ENCODE measurements around the gene SPTBN1. TPM values are rescaled to one million over a fixed set of nuclear protein-coding genes. Genes with fewer than 3 reads are reported as not detected.

SPTBN1 gene
- total RNA-seq, 1 experiment from 2014 or later = 141 TPM

GRCh38 chr2:54606393-54606958 is 150.3 kb downstream of the SPTBN1 start:
- DNase-seq (ENCODE audit: low spot score) = no peak

- no peak for DNase-seq (ENCODE audit: low spot score)
These were observed 152.1 kb downstream of the SPTBN1 start for GRCh38 chr2:54608224-54608623.

GRCh38 chr2:54609241-54609640 is 153.1 kb downstream of the SPTBN1 start:
- no peak for DNase-seq (ENCODE audit: low spot score)

GRCh38 chr2:54609647-54610046 is 153.5 kb downstream of the SPTBN1 start:
- no peak for DNase-seq (ENCODE audit: low spot score)

- DNase-seq (ENCODE audit: low spot score) = no peak
These were observed 154.6 kb downstream of the SPTBN1 start for GRCh38 chr2:54610700-54611099.

GRCh38 chr2:54611830-54612545 is 155.9 kb downstream of the SPTBN1 start:
- DNase-seq (ENCODE audit: low spot score) = no peak

- DNase-seq (ENCODE audit: low spot score) = no peak
These were observed 157.3 kb downstream of the SPTBN1 start for GRCh38 chr2:54613386-54613785.

- DNase-seq (ENCODE audit: low spot score) = peak; percentile 39
These were observed 157.7 kb downstream of the SPTBN1 start for GRCh38 chr2:54613794-54614257.

- DNase-seq (ENCODE audit: low spot score) = no peak
These were observed 158.7 kb downstream of the SPTBN1 start for GRCh38 chr2:54614819-54615218.

- no peak for DNase-seq (ENCODE audit: low spot score)
These were observed 159.9 kb downstream of the SPTBN1 start for GRCh38 chr2:54615832-54616534.

- no peak for DNase-seq (ENCODE audit: low spot score)
These were observed 161.3 kb downstream of the SPTBN1 start for GRCh38 chr2:54617409-54617808.

GRCh38 chr2:54618646-54619565 is 162.8 kb downstream of the SPTBN1 start:
- no peak for DNase-seq (ENCODE audit: low spot score)

- no peak for DNase-seq (ENCODE audit: low spot score)
These were observed 163.6 kb downstream of the SPTBN1 start for GRCh38 chr2:54619660-54620231.

- no peak for DNase-seq (ENCODE audit: low spot score)
These were observed 164.8 kb downstream of the SPTBN1 start for GRCh38 chr2:54620948-54621347.

- no peak for DNase-seq (ENCODE audit: low spot score)
These were observed 168.5 kb downstream of the SPTBN1 start for GRCh38 chr2:54624591-54625071.

GRCh38 chr2:54626131-54626530 is 170.0 kb downstream of the SPTBN1 start:
- no peak for DNase-seq (ENCODE audit: low spot score)

GRCh38 chr2:54626884-54627283 is 170.8 kb downstream of the SPTBN1 start:
- no peak for DNase-seq (ENCODE audit: low spot score)

- DNase-seq (ENCODE audit: low spot score) = no peak
These were observed 171.8 kb downstream of the SPTBN1 start for GRCh38 chr2:54627973-54628372.

GRCh38 chr2:54628418-54628817 is 172.3 kb downstream of the SPTBN1 start:
- DNase-seq (ENCODE audit: low spot score) = no peak

GRCh38 chr2:54628957-54629356 is 172.8 kb downstream of the SPTBN1 start:
- no peak for DNase-seq (ENCODE audit: low spot score)

- DNase-seq (ENCODE audit: low spot score) = no peak
These were observed 173.3 kb downstream of the SPTBN1 start for GRCh38 chr2:54629390-54629789.
